HL-60 (cell line): ENCODE data around the gene CCDC102A.

Experiments
- DNase-seq, 2 experiments: peaks; one replicate each; pipeline ENCODE4 v3.0.0-alpha.2; 2010 to 2020; ENCODE audit warnings: low read depth in 1 of 2, low spot score in 1 of 2
- H3K27ac ChIP-seq: fragments of 250-450 bp; sonication (Bioruptor Pico); replicated peaks from 2 replicates; pipeline ENCODE4 v1.5.1; 2020; ENCODE audit warnings: mild to moderate bottlenecking, moderate library complexity
- H3K27me3 ChIP-seq: fragments of 250-450 bp; sonication (Bioruptor Pico); 2 replicates; pipeline ENCODE4 v1.5.1; 2021; ENCODE audit warnings: mild to moderate bottlenecking, moderate library complexity; ENCODE audit not compliant: insufficient read depth, poor library complexity, severe bottlenecking
- H3K4me3 ChIP-seq: replicated peaks from 2 replicates; pipeline ENCODE4 v1.5.1; 2011; ENCODE audit warnings: mild to moderate bottlenecking, control low read depth, low read length; ENCODE audit not compliant: insufficient read depth
- CTCF ChIP-seq: IDR thresholded peaks from one replicate; pipeline ENCODE4 v1.5.1; 2011; ENCODE audit warnings: low read length, control low read depth, inconsistent platforms; ENCODE audit not compliant: insufficient read depth
- GABPA ChIP-seq: IDR thresholded peaks from 2 replicates; pipeline ENCODE4 v1.6.1; 2012; ENCODE audit warnings: low read depth
- POLR2AphosphoS5 ChIP-seq: IDR thresholded peaks from 2 replicates; pipeline ENCODE4 v1.6.1; 2012; ENCODE audit warnings: low read depth
- REST ChIP-seq: IDR thresholded peaks from 2 replicates; pipeline ENCODE4 v1.6.1; 2012; ENCODE audit warnings: low read depth; ENCODE audit not compliant: insufficient replicate concordance
- SPI1 ChIP-seq: IDR thresholded peaks from 2 replicates; pipeline ENCODE4 v1.6.1; 2012; ENCODE audit warnings: low read depth, mild to moderate bottlenecking, borderline replicate concordance

The CCDC102A gene

GRCh38 chr16:57485091-57485915 is 51.1 kb downstream of the CCDC102A start:
- no peak for DNase-seq
- TF ChIP-seq GABPA = no peak
- no peak for TF ChIP-seq POLR2AphosphoS5
- TF ChIP-seq CTCF = no peak
- TF ChIP-seq SPI1 = no peak
- TF ChIP-seq REST = no peak
- no peak overlapping the region for H3K27ac ChIP-seq

GRCh38 chr16:57484515-57485005 is 51.8 kb downstream of the CCDC102A start:
- DNase-seq = no peak
- H3K27me3 ChIP-seq = peaks cover 5% of the 10 kb centered on the region
- no peak overlapping the region for H3K27ac ChIP-seq
- H3K4me3 ChIP-seq = no peak overlapping the region
- TF ChIP-seq CTCF (no peak), SPI1 (no peak), POLR2AphosphoS5 (no peak), REST (no peak), GABPA (no peak)

More at GRCh38 chr16:57485091-57485915, 51.1 kb downstream of the CCDC102A start:
- H3K27me3 ChIP-seq = no peaks in the 10 kb centered on the region
- no peak overlapping the region for H3K4me3 ChIP-seq

- DNase-seq = no peak
- TF ChIP-seq SPI1 (no peak), REST (no peak), POLR2AphosphoS5 (no peak), GABPA (no peak), CTCF (no peak)
- Histone ChIP-seq H3K4me3 (no peak overlapping the region), H3K27me3 (peaks cover 8% of the 10 kb centered on the region), H3K27ac (no peak overlapping the region)
Measured at GRCh38 chr16:57483725-57484514, 52.5 kb downstream of the CCDC102A start.
